ENCODE data around the gene CYB561. TPM values are rescaled to one million over a fixed set of nuclear protein-coding genes. Genes with fewer than 3 reads are reported as not detected.
A peak's percentile ranks its signal among the peaks of the same experiment; 100 is the strongest.

CYB561 gene
- polyA plus RNA-seq, 3 donors: 5.2 to 11.8 (median 8.3) TPM

DNA sequence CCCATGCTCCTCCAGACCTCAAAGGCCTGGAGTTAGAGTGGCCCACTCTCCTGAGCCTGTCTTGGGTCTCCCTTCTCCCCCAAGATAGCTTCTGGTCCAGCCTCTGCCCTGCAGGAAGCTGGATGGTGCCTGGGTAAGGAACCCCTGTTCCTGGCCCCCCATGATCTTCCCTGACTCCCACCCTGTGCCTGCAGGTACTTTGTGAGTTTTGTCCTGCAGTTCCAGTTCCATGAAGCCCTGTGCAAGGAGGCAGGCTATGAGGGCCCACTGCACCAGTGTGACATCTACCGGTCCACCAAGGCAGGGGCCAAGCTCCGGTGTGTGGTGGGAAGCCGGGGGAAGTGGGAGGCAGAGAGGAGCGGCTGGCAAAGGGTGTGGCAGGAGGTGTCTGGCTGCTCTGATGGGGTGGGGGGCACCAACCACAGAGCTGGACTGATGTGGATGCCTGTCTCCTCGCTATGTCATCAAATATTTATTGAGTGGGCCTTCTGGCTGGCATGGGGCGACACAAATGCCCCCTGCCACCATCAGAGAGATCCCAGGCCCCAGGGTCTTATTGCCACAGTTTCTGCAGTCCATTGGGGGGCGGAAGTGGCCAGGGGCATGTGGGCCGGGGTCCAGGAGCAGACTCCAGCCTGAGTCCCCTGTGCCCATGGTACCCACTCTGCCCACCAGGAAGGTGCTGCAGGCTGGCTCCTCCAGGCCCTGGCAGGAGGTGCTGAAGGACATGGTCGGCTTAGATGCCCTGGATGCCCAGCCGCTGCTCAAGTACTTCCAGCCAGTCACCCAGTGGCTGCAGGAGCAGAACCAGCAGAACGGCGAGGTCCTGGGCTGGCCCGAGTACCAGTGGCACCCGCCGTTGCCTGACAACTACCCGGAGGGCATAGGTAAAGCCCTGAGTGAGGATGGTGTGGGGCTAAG lies 37.8 kb upstream of the CYB561 start:
- no peaks in the 10 kb centered on the region for H3K79me2 ChIP-seq (ENCODE audit: insufficient read depth, low read length)

DNA sequence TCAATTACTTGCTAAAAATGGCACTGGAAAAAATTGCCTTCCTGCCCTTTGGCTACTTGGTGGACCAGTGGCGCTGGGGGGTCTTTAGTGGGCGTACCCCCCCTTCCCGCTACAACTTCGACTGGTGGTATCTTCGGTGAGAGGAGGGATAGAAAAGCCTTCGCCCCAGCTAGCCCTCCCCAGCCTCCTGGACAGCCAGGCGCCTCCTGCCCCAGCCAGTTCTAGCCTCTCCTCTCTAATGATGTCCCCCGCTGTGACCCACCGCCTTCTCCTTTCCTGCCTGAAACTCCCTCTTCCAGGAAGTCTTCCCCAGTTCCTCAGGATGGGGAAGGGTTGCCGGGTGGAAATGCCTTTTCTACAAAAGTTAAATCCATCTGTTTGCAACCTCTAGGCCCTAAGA lies 36.9 kb upstream of the CYB561 start:
- H3K9me3 Mint-ChIP-seq: no peaks in the 10 kb centered on the region
- Histone ChIP-seq H3K9ac (ENCODE audit: insufficient read depth, low read length, poor library complexity, severe bottlenecking) (no peak overlapping the region), H3K36me3 (replicated peaks in 1 of 2; ENCODE audit: control insufficient read depth in 1 of 2, insufficient read depth in 2 of 2, low read length in 2 of 2) (no peaks in the 10 kb centered on the region), H3K4me3 (replicated peaks in 1 of 3; ENCODE audit: low read depth in 2 of 3, low read length in 3 of 3) (no peak overlapping the region), H3K9me3 (replicated peaks in 1 of 2; ENCODE audit: control insufficient read depth in 1 of 2, insufficient read depth in 1 of 2, low read length in 2 of 2) (peaks cover 0 to under 1% of the 10 kb centered on the region in 2 donors), H2AFZ (ENCODE audit: insufficient read depth, low read depth, low read length, poor library complexity, severe bottlenecking) (no peak overlapping the region), H3K4me2 (replicated peaks; ENCODE audit: extremely low read depth, low read length, poor library complexity, severe bottlenecking) (no peak overlapping the region), H3K4me1 (ENCODE audit: control insufficient read depth in 1 of 2, insufficient read depth in 2 of 2, low read length in 2 of 2) (peaks cover 2 to 3% of the 10 kb centered on the region in 2 donors), H3K79me2 (ENCODE audit: insufficient read depth, low read length) (no peaks in the 10 kb centered on the region), H3K27me3 (ENCODE audit: control insufficient read depth in 2 of 2, insufficient read depth in 2 of 2, low read length in 2 of 2) (peaks cover 0 to 10% of the 10 kb centered on the region in 2 donors), H4K20me1 (ENCODE audit: insufficient read depth, low read length) (no peaks in the 10 kb centered on the region), H3K27ac (ENCODE audit: low read depth in 1 of 2, low read length in 2 of 2) (no peak overlapping the region)
- TF ChIP-seq, protein P1, sequence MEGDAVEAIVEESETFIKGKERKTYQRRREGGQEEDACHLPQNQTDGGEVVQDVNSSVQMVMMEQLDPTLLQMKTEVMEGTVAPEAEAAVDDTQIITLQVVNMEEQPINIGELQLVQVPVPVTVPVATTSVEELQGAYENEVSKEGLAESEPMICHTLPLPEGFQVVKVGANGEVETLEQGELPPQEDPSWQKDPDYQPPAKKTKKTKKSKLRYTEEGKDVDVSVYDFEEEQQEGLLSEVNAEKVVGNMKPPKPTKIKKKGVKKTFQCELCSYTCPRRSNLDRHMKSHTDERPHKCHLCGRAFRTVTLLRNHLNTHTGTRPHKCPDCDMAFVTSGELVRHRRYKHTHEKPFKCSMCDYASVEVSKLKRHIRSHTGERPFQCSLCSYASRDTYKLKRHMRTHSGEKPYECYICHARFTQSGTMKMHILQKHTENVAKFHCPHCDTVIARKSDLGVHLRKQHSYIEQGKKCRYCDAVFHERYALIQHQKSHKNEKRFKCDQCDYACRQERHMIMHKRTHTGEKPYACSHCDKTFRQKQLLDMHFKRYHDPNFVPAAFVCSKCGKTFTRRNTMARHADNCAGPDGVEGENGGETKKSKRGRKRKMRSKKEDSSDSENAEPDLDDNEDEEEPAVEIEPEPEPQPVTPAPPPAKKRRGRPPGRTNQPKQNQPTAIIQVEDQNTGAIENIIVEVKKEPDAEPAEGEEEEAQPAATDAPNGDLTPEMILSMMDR (IDR thresholded peaks at IDR 0.05): no peak
- H3K27ac Mint-ChIP-seq: peak overlapping the region in 2 of 7 donors; percentile 12 to 17
- 100% methylated on average over 2 of the region's 10 CpGs for WGBS (ENCODE audit: insufficient coverage)
- no peaks in the 10 kb centered on the region for H3K36me3 Mint-ChIP-seq
- peaks cover under 1% of the 10 kb centered on the region for H3K4me1 Mint-ChIP-seq
- no peak overlapping the region for H3K4me3 Mint-ChIP-seq
- H3K27me3 Mint-ChIP-seq (ENCODE audit: low read depth in 3 of 3): peaks cover 13 to 20% (median 16%) of the 10 kb centered on the region in 3 donors
- intact Hi-C loops (cut with micrococcal nuclease): no loop called here
- no peak for DNase-seq

More for the DNA sequence above, 37.8 kb upstream of the CYB561 start:
- TF ChIP-seq, protein P1 (IDR thresholded peaks at IDR 0.05): no peak
- Histone ChIP-seq H2AFZ (ENCODE audit: insufficient read depth, low read depth, low read length, poor library complexity, severe bottlenecking) (no peak overlapping the region), H3K9me3 (replicated peaks in 1 of 2; ENCODE audit: control insufficient read depth in 1 of 2, insufficient read depth in 1 of 2, low read length in 2 of 2) (no peaks in the 10 kb centered on the region), H3K9ac (ENCODE audit: insufficient read depth, low read length, poor library complexity, severe bottlenecking) (no peak overlapping the region), H3K4me1 (ENCODE audit: control insufficient read depth in 1 of 2, insufficient read depth in 2 of 2, low read length in 2 of 2) (no peaks in the 10 kb centered on the region), H3K27ac (ENCODE audit: low read depth in 1 of 2, low read length in 2 of 2) (no peak overlapping the region), H3K27me3 (ENCODE audit: control insufficient read depth in 2 of 2, insufficient read depth in 2 of 2, low read length in 2 of 2) (peaks cover 0 to under 1% of the 10 kb centered on the region in 2 donors), H4K20me1 (ENCODE audit: insufficient read depth, low read length) (no peaks in the 10 kb centered on the region), H3K4me2 (replicated peaks; ENCODE audit: extremely low read depth, low read length, poor library complexity, severe bottlenecking) (no peak overlapping the region), H3K36me3 (replicated peaks in 1 of 2; ENCODE audit: control insufficient read depth in 1 of 2, insufficient read depth in 2 of 2, low read length in 2 of 2) (no peaks in the 10 kb centered on the region), H3K4me3 (replicated peaks in 1 of 3; ENCODE audit: low read depth in 2 of 3, low read length in 3 of 3) (no peak overlapping the region)
- Mint-ChIP-seq H3K27me3 (ENCODE audit: low read depth in 3 of 3) (peaks cover 6 to 11% (median 8%) of the 10 kb centered on the region in 3 donors), H3K9me3 (no peaks in the 10 kb centered on the region), H3K4me1 (no peaks in the 10 kb centered on the region), H3K27ac (no peak overlapping the region), H3K4me3 (no peak overlapping the region), H3K36me3 (no peaks in the 10 kb centered on the region)
- no peak for DNase-seq
- over 99% methylated on average over 13 of the region's 16 CpGs for WGBS (ENCODE audit: insufficient coverage)
- intact Hi-C loops (cut with micrococcal nuclease): no loop called here
